HUDEP-2 (cell line): ENCODE data around the gene LRP5.
"Not testable (repeated sequence)": the region's sequence is repeated elsewhere in the genome, so short reads cannot be mapped to it uniquely, and the experiment has no call there.

Experiments
- DNase-seq, 76 experiments: peaks; one replicate each; lab custom pipeline; 2025; ENCODE audit not compliant: unreplicated experiment in 76 of 76; lab: John Stamatoyannopoulos, UW

The LRP5 gene

DNA sequence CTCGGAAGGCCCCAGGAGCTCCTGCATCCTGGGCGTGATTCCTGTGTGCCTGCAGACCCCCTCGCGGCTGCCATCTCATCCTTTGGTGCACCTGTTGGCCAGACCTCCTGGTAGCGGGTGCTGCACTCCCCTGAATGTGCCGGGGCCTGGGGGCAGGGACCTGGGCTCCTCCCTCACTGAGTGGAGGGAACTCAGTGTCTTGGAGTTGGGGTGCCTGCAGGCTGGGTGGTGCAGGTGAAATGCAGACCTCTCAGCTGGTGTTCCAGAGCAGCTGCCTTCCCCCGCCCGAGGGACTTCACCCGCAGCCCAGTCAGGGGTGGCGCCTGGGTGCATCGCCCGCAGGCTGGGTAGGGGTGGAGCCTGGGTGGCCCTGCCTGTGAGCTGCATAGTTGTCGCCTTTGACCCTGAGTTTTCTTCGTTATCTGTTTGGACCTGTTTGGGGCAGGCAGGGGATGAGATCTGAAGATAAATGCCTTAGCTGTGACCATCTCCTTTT is 31.4 kb downstream of the LRP5 start:
- peak in 67 of 76 experiments; percentile 9 to 75 (median 52) for DNase-seq

GRCh38 chr11:68344821-68345220 is 32.4 kb downstream of the LRP5 start:
- DNase-seq: not testable (repeated sequence)

DNA sequence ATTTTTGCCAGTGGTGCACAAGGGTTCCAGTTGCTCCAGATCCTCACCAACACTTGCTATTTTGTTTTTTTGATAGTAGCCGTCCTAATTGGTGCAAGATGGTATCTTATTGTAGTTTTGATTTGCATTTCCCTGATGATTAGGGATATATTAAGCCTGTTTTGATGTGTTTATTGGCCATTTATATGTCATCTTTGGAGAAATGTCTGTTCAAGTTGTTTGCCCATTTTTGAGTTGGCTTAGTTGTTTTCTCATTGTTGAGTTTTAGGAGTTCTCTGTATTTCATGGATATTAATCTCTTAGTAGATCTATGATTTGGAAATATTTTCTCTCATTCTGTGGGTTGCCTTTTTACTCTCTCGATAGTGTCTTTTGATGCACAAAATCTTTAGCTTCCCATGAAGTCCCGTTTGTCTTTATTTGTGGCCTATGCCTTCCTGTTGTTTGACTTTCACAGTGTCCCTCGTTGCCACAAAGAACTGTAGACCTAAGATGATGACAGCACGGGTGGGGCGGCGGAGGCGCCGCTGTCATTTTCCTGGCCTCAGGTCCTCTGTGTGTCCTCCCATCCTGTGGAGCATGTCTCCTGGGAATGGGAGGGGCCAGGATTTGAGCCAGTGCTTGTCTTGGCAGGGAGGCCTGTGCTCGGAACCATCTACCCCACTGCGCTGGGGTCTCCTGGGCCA is 33.5 kb downstream of the LRP5 start:
- DNase-seq: no peak

- DNase-seq: no peak
Measured at GRCh38 chr11:68346462-68346790, 34.0 kb downstream of the LRP5 start.

DNA sequence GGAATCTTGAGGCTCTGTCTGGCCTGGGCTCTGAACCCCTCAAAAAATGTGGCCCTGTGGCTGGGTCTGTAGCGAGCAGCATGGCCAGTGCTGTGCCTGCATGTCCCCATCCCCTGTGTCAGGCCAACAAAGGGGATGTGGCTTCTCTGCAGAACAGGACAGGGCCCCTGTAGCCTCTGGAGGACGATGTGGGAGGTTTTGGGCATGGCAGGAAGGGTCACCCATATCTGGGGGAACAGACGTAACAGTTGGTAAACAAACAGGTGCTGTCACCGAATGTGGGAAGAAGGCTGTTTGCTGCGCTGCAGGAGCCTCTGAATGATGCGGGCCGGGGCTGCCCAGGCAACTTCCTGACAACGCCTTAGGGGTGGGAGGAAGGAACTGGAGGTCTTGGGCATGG is 35.0 kb downstream of the LRP5 start:
- no peak for DNase-seq

DNA sequence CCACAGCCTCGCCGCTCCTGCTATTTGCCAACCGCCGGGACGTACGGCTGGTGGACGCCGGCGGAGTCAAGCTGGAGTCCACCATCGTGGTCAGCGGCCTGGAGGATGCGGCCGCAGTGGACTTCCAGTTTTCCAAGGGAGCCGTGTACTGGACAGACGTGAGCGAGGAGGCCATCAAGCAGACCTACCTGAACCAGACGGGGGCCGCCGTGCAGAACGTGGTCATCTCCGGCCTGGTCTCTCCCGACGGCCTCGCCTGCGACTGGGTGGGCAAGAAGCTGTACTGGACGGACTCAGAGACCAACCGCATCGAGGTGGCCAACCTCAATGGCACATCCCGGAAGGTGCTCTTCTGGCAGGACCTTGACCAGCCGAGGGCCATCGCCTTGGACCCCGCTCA is 35.5 kb downstream of the LRP5 start:
- DNase-seq: no peak

- no peak for DNase-seq
Measured at GRCh38 chr11:68349461-68350249, 37.3 kb downstream of the LRP5 start.

DNA sequence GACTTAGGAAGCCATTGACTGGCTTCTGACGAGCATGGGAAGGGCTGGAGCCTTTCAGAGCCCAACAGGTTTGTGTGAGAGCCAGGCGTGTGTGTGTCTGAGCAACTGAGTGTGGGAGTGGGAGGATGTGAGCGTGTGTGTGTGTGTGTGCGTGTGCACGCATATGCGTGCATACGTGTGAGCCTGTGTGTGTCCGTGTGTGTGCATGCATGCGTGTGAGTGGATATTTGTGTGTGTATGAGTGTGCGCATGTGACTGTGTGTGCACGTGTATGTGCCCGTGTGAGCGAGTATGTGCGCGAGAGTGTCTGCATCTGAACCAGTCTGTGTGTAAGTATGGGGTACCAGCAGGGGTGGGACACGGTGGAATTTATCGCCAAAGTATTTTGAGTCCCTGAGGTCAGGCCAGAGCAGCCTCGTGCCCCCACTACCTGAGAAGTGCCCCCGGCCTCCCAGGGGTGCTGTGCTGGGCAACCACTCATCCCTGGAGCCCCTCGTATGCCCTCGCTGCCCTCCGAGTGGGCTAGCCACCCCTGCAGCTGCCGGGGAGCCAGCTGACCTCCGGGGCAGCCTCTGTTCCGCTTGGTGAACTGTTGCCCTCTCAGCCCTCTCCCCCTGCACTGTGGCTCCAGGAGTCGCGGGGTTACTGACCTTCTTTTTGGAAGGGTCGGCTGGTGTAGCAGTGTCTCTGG is 38.5 kb downstream of the LRP5 start:
- DNase-seq: no peak

DNA sequence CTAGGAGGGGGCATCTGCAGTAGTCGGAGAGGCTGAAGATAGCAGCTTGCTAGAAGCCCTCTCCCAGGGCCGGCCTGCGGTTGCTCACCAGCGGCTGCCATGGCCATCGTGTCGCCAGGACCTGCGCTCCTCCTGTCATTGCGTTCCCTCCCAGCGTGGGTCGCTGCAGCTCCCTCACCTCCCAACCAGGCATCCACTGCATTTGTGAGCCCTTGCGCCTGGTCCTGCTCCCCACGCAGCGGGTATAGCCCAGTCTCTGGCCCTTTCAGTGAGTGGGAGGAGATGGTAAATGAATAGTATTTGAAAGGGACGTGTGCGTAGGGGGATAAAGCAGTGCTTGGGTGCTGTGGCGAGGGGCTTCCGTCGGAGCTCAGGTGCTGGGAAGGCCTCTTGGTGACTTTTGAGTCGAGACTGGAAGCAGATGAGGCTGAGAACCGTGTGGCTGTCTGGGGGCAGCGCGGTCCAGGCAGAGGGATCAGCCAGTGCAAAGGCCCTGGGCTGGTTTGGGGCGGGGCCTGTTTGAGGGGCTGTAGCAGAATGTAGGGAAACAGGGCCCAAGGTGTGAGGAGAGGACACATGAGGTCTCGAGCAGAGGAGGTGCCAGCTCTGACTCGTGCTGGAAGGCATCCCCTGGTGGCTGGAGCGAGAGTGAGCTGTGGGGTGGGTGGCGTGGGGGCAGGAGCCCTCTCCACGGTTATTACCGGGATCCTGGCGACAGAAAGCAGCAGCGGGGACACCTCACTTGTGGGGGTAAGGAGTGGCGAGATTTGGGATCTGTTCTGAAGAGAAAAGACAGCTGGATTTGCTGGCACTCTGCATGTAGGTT is 39.3 kb downstream of the LRP5 start:
- DNase-seq: no peak

- no peak for DNase-seq
Measured at GRCh38 chr11:68352591-68352990, 40.2 kb downstream of the LRP5 start.

DNA sequence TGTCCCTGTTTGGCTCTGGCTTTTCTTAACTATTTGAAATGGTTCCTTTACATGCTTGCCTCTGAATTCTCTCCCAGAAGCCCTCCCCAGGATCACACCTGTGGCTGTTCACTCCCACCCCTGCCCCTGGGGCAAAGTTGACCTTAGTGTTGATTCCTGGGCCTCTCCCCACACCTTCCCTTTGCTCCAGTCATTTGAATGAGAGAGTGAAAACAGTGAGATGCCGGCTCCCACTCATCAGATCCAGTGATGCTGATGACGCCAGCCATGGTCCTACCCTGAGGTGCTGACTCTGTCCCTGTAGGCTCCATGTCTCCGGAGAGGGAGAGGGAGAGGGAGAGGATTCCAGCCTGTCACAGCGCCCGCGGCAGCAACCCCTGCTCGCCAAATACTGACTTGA is 40.7 kb downstream of the LRP5 start:
- DNase-seq: no peak

DNA sequence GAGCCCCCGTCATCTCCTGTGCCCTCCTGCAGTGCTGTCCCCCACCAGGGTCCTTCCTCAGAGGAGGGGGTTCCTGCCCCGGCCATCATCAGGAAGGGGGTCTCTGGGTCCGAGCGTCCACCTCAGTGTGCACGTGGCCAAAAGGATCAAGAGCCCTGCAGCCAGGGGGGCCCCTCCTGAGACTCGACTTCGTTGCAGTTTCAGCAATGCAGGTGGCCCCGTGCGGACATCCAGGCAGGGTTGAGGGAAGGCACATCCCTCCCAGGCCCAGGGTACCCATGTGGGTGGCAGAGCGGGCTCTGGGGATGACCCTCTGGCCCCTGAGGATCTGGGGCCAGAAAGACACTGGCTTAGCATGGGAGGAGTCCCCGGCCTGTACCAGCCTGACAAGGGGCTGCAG is 41.3 kb downstream of the LRP5 start:
- DNase-seq: no peak

- peak in 4 of 76 experiments; percentile 19 to 37 (median 28) for DNase-seq
Measured at GRCh38 chr11:68354148-68354872, 41.9 kb downstream of the LRP5 start.

- DNase-seq: no peak
Measured at GRCh38 chr11:68355471-68355870, 43.1 kb downstream of the LRP5 start.

GRCh38 chr11:68357568-68357967 is 45.2 kb downstream of the LRP5 start:
- no peak for DNase-seq

- no peak for DNase-seq
Measured at GRCh38 chr11:68358416-68358815, 46.0 kb downstream of the LRP5 start.

DNA sequence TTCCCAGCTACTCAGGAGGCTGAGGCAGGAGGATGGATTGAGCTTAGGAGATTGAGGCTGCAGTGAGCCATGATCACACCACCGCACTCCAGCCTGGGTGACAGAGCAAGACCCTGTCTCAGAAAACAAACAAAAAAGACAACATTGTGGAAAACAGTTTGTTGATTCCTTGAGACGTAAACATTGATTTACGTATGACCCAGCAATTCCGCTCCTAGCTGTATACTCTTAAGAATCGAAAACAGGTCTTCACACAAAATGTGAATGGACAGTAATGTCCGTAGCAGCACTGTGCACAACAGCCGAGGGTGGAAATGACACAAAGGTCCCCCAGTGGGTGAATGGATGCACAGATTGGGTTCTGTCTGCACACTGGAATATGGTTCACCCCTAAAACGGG is 49.3 kb downstream of the LRP5 start:
- DNase-seq: no peak

DNA sequence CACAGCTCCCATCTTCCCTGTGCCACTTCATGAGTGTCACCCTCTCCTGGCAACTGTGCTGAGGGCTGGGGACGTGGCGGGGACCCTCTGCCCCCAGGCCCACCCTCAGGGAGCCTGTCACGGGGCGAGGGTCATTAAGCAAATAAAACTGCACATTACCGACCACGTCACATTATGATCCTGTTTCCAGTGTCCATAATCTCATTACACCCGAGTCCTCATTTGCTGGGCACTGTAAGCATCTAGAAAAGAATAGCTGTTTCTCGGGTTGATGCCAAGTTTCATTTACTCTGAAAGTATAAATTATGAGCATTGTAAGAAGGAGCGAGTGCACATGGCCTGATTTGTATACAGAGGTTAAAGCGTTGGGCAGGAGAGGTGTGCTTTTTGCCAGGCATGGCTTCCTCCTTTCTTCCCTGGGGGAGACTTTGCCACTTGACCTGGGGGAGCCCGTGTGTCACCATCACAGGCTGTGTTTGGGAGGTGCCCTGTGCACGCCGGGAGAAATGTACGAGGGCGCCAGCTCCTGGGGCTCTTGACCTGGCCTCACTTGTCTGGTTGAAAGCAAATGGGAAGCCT is 50.5 kb downstream of the LRP5 start:
- no peak for DNase-seq

DNA sequence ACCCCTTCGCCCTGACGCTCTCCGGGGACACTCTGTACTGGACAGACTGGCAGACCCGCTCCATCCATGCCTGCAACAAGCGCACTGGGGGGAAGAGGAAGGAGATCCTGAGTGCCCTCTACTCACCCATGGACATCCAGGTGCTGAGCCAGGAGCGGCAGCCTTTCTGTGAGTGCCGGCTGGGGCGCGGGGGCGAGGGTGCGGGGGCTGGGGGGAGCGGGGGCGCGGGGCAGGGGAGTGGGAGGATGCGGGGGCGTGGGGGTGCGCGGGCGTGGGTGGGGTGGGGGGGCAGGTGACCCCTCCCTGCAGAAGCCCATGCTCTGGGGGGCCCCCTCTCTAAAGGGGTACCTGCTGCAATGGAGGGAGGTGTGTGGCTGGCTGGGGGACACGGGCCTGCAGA is 51.4 kb downstream of the LRP5 start:
- no peak for DNase-seq

GRCh38 chr11:68364581-68364980 is 52.2 kb downstream of the LRP5 start:
- DNase-seq: no peak
